HG03342 (cell line): ENCODE measurements around the gene GIT1.

Source experiments
- ATAC-seq: cut with Tn5 transposase; IDR thresholded peaks from one replicate; pipeline ENCODE4 v1.9.1; 2021; ENCODE audit warnings: mild to moderate bottlenecking, moderate library complexity; ENCODE audit not compliant: unreplicated experiment

GIT1 gene, protein sequence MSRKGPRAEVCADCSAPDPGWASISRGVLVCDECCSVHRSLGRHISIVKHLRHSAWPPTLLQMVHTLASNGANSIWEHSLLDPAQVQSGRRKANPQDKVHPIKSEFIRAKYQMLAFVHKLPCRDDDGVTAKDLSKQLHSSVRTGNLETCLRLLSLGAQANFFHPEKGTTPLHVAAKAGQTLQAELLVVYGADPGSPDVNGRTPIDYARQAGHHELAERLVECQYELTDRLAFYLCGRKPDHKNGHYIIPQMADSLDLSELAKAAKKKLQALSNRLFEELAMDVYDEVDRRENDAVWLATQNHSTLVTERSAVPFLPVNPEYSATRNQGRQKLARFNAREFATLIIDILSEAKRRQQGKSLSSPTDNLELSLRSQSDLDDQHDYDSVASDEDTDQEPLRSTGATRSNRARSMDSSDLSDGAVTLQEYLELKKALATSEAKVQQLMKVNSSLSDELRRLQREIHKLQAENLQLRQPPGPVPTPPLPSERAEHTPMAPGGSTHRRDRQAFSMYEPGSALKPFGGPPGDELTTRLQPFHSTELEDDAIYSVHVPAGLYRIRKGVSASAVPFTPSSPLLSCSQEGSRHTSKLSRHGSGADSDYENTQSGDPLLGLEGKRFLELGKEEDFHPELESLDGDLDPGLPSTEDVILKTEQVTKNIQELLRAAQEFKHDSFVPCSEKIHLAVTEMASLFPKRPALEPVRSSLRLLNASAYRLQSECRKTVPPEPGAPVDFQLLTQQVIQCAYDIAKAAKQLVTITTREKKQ

DNA sequence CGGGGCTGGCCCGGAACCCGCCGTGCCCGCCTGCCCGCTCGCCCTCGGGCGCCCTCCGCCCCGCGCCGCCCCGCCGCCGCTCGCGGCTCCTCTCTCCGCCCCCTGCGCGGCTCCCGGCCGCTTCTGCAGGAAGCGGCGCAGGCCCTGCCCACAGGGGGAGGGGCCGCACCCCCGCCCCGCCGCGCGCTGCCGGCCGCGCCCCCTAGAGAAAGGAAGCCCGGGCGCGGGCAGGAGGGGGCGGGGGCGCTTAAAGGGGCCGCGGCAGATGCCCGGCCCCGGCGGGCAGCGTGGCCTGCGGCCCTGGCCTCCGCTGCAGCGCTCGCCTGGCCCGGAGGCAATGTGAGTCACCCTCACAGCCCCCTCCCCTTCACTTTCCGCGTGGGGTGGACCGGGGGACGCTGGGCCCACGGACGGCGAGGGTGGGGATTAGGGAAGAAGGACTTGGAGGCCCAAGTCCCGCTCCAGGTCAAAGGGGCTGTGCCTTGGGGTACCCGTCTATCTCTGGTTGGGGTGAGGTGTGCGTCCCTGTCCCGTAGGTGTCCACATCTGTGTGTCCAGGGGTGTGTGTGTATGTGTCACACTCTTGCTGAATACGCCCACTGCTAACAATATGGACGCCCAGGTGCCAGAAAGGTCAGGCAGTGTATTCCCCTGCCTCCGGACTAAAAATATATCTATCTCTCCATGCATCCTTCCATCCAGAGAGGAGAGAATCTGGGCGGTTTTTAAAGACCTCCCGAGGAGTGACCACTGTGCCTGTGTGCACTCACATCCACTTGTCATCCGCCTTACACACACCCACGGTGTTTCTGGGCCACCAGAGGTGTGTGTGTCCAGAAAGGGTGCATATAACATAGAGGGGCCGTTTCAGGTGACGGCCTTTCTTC is at the start of gene GIT1:
Gene GIT1 (minus strand): TSS at position 125 of the 887 bp plus-strand sequence. CDS start 270 bp downstream, outside the sequence.
- peak; percentile 49 for ATAC-seq

DNA sequence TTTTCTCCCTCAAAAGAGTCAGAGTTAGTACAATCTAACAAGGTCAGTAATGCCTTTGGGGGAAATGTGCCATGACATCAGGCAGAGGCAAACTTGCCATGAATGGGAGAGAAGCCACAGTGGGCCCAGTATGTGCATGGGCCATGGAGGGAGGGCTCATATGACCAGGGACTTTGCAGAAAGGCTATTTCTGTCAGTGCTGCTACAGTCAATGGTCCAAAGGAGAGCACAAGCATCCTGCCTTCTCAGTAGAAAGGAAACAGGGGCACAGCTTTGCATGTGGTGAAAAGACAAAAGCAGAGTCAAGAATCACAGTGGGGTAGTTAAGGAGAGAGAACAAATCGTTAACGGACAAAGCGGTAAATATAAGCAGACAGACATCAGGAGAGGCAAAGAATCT is 44.4 kb upstream of the GIT1 start:
- ATAC-seq, result no peak

DNA sequence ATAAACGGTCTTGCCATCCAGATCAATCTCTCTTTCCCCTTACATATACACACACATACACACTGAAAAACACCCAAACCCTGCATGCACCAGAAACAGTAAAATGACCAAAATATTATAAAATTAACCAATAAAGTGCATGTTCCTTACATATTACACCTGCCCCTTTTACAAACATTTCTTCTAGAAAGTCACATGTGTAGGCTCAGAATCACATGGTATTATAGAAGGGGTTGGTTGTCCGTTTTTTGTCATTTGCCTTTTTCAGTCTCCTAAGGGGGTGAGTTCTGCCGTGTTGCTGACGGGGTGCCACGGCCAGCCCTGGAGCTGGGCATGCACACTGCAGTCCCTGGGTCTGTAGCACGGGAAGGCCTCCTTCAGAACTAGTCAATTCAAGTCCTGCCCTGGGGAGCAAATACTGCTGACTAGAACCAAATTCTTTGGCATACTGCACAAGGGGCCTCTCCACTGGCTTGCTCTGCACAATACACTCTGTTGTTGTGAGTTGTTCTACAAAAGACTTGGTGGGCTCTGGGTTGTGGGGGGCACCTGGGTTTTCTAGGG is 41.3 kb upstream of the GIT1 start:
- ATAC-seq, result no peak

DNA sequence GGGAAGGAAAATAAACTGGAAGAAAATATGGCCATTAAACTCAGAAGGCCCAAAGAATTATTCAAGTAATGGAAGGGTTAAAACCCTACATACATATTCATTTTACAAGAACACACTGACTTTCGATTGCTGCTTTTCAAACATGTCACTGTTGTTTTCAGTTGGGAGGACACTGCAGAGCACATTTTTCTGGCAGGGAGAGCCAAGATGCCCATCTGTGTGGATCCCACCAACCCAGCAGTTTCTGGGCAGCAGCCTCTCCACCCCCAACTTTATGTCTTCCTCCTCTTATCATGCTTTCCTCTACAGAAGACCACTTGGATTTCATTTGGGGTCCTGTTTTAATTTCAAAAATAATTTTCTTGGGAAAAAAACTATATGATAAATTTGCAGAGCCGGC is 40.4 kb upstream of the GIT1 start:
- ATAC-seq, result no peak

DNA sequence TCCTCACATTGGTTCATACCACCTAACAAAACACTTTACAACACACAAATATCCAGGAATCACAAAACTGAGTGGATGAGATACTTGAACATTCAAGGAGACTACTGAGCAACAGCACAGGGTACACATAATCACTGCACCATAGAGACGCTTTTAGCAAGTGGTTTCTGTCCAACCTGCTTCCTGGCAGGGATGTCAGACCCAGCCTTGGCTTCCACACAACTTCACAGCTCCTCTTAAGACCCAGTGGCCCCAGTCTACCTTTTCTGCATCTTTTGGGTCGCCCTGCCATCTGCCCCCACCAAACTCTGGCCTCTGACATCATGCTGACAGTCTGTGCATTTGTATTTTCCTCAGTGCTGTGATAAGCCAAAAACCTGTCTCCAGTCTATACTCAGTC is 39.2 kb upstream of the GIT1 start:
- ATAC-seq, result no peak

DNA sequence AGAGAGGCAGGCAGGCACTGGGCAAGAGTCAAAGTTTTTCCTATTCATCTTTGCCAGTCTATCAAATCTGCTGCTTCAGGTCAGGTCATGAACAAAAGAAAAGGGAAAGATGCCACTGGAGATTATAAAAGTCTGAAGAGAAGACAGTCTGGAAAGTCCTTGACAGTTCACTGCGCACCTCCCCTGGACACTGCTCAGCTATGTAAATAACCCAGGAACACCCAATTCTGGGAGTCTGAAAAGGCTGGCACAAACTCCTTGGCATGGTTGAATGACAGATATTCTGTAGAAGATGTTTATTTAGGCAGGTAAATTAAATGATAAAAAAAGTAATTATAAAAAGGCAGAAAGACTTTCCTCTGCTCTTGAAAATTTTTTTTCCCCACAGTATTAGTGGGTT is 38.5 kb upstream of the GIT1 start:
- ATAC-seq, result no peak

DNA sequence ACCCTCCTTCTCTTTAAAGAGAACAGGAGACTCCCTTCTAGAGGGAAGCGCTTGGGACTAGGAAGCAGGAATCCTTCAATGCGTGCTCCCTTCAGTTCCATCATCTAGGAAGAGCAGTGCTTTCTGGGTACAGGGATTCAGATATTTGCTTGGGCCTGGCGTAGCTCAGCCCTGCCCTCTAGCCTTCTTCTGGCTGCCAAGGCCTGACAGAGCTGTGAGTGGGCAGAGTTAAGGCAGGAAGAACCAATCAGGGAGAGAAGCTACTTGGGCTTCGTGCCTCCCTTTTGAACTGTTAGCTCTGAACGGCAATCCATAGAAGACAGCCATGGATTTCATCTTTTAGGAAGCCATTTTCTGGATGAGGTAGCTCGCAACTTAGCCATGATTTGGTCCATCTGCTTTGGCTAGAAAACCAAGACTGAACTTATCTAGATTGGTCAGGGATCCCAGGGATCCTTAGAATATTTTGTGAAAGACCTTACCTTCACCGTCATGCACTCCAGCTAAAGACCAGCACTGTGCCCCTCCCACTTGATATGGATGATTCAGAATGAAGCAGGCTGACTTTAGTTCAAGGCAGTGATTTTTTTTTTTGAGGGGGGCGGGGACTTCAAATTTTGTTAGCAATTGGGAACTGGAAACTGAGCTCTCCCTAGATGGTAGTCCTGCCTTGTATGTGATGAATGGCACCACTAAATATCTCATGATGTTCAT is 35.7 kb upstream of the GIT1 start:
- no peak for ATAC-seq

DNA sequence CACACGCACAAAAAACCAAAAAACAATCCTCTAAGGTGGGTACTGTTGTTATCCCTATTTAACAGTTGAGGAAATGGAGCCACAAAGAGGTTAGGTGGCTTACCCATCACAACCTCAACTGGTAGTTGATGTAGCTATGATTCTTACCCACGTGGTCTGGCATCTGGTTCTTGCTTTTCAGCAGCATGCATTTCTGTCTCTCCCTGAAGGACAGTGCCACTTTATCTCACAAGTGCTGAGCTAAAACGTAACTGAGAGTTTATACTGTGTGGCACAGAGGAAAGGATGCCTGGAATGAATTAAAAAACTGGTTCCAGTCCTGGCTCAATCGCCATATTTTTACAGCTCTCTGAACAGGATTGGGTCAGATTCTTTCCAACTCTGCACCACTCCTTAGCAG is 35.1 kb upstream of the GIT1 start:
- ATAC-seq, result no peak

DNA sequence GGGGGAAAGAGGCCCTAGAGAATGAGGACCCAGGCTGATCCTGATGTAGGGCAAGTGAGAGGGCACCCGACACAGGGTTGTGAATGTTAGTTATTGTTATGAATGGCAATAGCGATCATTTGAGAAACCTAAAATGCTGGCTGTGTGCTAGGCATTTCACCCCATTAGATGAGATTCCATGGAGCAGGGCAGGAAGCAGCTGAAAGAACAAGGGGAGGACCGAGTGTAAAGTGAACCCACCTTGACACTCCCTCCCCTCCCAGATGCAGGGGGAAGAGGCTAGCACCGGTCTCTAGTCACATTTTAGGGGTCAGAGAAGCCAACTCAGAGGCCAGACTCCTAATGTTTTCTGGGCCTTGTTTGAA is 33.8 kb upstream of the GIT1 start:
- no peak for ATAC-seq

DNA sequence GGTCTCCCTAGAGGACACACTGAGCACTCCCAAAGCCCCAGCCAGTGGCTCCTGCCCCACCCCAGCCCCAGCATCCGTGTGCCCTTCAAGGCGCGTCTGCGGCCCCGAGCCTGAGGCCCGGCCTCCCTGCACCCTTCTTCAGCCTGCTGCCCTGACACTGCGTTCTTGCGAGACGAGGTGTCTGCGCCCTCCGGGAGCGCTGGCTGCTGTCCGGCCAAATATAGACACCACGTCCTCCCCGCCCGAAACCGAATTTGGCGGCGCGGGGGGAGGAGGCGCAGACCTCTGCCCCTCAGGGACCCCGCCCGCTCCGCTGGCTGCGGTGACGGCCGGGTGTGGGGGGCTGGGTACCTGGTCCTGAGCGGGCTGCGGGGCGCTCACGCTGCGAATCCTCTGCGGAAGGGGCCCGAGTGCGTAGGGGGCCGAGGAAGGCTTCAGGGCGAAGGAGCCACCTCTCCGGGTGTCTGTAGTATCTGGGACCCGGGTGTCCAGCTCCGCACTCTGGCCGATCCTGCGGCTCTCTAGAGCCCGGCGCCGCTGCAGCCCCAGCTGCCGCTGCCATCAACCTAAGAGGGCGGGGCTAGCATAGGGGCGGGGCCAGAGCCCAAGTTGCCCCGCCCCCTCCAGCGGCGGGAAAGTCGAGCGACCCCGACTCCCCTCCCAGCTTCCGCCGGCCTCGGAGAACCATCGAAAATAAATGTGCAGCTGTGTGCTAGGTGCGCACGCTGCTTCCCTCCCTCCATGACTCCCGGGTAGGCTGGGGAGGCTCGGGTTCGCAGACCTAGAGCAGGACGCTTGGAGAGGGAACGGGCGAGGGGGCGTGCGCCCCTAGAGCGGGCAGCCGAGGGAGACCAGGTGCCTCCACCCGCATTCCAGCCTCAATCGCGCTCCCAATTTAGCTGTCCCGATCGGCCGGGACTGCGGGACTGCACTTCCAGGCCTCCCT is 33.2 kb upstream of the GIT1 start, which contains the start of gene CORO6:
Gene CORO6 (minus strand): TSS at position 576 of the 946 bp plus-strand sequence. CDS start 1,491 bp downstream, outside the sequence.
- ATAC-seq, result peak; percentile 46

DNA sequence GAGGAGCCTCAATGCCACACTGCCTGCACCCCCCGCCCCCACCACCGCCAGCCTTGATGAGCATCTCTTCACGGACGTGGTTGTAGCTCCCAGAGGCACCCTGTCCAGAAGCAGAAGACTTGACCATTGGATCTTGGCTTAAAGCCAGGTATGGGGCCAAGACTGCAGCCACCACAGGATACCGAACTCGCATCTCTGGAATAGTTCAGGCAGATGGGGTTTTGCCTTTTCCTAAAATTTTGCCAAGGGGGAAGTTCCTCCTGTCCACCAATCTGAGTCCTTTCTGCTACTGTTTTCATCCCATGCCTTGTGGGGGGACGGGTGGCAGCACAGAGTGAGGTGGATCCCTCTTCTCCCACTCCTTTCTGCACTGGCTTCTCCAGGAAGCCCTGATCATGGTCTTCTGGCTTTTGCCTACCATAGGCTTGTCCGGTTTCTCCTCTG is 32.3 kb upstream of the GIT1 start:
- no peak for ATAC-seq

DNA sequence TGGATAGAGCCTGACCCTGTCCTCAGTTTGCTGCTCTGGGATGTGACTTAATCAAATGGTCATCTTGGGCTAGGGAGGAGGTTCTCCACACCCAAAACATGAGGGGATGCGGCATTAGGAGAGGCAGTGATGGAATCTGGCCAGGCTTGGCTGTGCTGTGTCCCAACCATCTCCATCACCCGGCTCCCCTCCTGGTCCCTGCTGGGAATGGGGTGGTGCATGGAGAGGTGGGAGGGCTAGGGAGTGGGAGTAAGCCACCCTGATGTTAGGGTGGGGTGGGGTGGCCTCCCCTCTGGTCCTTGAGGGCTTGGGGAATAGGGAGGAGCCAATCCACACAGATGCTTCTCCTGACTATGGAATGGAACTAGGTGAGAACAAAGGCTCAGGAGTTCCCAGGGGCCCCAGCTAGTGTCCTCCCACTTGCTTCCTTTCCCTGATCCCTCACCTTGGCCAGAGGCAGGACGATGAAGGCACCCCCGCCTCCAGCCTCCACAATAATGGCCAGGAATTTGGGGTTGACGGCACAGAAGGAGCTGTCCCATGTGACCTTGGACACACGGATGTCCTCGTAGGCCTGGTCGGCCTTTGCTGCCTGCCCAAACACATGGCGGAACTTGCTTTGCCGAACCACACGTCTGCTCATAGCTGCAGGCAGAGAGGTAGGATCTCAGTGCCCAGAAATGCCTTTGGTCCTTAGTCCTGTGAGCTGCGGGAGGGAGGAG is 31.5 kb upstream of the GIT1 start:
- no peak for ATAC-seq

DNA sequence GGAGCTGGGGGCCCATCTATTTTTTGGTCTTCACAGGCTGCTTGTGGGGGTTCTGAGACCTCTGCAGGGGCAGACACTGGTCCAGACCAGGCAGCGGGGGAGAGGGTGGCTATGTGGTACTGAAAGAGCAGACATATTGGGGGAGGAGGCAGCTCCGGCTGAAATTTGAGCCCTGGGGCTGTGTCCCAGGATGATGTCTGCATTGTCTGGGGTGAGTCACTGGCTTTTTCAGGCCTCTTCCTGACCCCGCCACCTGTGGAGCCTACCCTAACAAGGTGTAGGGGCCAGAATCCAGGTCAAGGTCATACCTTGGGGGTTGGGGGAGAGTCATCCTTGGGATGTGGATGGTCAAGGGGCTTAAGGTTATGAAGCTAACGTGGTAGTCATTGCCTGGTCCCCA is 30.8 kb upstream of the GIT1 start:
- ATAC-seq, result no peak

DNA sequence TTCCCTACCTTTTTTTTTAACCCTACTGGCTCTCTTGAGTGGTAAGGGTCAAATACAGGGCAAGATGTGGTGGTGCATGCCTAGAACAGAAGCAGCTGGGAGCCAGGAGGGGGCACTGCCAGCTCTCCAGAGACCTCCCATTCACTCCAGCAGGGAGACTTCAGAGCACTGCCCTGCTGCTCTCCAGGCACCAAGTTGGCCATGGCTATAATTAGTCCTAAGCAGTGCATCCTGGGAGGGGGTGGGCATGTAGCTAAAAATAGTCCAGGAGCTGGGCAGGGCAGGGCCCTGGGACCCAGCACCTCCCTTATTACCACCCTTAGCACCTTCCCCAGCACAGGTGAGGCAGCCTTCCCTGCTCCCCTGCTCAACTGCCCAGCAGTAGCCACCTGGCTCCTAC is 29.8 kb upstream of the GIT1 start:
- ATAC-seq, result no peak

DNA sequence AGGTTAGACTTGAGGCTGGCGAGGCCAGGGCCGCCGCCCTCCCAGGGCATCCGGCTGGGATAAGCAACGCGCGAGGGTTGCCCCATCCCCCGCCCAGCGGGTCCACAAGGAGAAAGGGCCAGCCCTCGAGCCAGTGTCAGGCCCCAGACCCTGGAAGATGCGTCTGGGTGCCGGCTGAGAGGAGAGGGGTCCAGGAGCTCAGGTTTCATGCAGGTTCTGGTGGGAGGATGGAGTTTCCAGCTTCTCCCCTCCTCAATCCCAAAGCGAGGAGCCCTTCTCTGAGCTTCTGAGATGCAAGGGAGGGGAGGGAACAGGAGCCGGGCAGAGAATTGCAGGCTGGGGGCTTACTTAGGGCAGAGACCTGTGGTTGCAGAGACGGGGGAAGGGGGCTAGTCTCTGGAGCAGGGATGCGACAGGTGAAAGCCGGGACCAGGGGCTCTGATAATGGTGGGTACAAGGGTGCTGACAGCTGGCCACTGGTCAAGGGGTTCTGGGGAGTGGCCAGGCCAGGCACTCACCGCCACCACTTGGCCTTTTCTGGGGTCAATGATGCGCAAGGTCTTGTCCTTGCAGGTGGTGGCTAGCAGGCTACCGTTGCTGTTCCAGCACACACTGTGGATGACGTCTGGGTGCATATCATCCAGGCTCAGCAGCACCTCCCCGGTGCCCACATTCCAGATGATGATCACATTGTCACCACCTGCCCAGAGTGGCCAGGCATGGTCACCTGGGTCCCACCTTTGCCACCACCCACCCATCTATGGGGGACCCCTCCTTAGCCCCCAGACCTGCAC is 29.0 kb upstream of the GIT1 start:
- no peak for ATAC-seq

DNA sequence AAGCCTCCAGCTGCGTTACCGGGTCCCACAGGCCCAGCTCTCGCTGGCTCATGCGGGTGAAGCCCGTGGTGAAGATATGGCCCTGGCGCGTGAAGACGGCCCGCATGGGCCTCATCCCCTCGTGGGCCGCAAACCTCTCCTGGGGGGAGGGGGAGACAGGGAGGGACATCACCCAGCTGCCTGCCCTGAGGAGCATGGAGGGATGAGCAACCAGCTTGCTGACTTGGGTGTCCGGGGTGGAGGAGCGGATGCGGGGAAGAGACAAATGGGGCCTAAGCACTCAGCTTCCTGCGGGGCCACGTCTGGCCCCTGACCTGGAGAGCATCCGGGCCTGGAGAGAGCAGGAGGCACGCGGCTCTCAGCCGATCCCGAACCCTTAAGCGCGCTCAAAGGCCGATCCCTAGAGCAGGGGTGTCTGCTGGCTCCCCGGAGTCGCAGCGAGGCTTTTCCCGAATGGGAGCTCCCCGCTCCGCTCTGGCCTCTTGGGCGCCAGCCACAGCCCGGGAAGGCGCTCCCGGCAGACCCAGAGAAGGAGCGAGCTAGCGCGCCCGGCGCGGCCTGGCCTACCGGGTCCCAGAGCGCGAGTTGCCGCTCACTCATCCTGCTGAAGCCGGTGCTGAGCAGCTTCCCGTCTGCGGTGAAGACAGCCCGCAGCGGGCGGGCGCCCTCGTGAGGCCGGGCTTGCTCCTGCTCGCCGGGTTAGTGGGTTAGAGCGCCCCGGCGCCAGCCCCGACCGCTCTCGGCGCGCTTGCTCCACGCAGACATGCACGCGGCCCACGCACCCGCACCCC is 28.2 kb upstream of the GIT1 start:
- ATAC-seq, result peak; percentile 28

DNA sequence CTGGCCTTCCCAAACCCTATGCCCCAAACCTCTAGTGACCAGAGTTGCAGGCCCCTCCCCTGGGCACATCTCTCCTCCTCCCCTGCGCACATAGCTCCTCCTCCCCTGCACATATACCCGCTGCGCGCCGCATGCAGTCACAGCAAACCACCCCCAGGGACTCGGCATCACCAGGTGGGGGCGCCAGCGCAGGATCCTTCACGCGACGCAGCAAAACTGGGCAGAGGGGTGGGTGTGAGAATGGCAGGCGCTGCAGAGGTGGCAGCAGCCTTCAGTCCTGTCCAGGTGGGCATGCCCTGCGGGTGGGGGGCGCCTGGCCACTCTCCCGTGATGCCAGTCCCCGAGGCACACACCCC is 27.7 kb upstream of the GIT1 start:
- ATAC-seq, result peak; percentile 49
